HG03378 (cell line): ENCODE measurements around the gene OPN1MW2.
"Not testable (repeated sequence)": the region's sequence is repeated elsewhere in the genome, so short reads cannot be mapped to it uniquely, and the experiment has no call there.

Experiments
- ATAC-seq: cut with Tn5 transposase; IDR thresholded peaks from one replicate; pipeline ENCODE4 v1.9.1; 2021; ENCODE audit warnings: mild to moderate bottlenecking, moderate library complexity; ENCODE audit not compliant: unreplicated experiment

The OPN1MW2 gene

GRCh38 chrX:154263072-154263471 lies 43.5 kb downstream of the OPN1MW2 start:
- ATAC-seq = not testable (repeated sequence)

DNA sequence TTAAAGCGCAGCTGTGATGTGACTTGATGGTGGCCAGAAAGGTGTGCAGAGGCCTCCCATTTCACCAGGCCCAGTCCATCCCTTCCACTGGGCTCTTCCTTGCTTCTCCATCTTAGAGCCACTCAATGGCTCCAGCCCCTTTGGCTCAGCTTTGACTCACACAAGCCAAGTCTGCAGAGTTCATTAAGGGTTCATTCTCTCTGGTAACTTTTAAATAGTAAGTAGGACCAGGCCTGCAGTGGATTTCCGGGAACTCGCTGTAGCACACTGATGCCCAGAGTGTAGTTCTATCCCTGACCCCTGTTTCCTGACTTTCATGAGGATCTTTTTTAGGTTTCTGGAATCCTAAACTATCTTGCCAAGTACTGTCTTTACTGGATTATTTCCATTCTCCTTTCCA lies 49.7 kb downstream of the OPN1MW2 start:
- ATAC-seq = not testable (repeated sequence)
